A673 (cell line): Measurements from ENCODE around the gene UBXN11. TPM values are rescaled to one million over a fixed set of nuclear protein-coding genes. Genes with fewer than 3 reads are reported as not detected.

Experiments
- BruUV-seq: library from RNA; stranded (reverse); fragments of 400-500 nt; replicated peaks from 2 replicates; lab custom pipeline; 2021; lab: Mats Ljungman, UMichigan
- CTCF ChIA-PET: fragments of 300-600 bp; sonication (Branson Sonifier 250); formaldehyde crosslinking; loops from one replicate; lab custom pipeline; 2022; ENCODE audit warnings: antibody characterized with exemption; lab: Charles Lee
- POLR2A ChIA-PET: fragments of 300-600 bp; sonication (Branson Sonifier 250); formaldehyde crosslinking; loops from one replicate; lab custom pipeline; 2022; ENCODE audit warnings: antibody characterized with exemption; ENCODE audit not compliant: low non-redundant PET; lab: Charles Lee
- DNase-seq: peaks from one replicate; pipeline ENCODE4 v3.0.0-alpha.2; 2015; ENCODE audit warnings: low spot score
- H3K27ac ChIP-seq: fragments of 200-600 bp; sonication (generic); 2 replicates; pipeline ENCODE4 v1.5.1; 2016; ENCODE audit warnings: mixed run types, low read depth, mild to moderate bottlenecking, mixed read lengths, antibody characterized with exemption, low read length; ENCODE audit not compliant: poor library complexity, severe bottlenecking
- H3K27me3 ChIP-seq: fragments of 200-600 bp; sonication (generic); replicated peaks from 2 replicates; pipeline ENCODE4 v1.6.1; 2017; ENCODE audit warnings: mixed run types, low read depth, mild to moderate bottlenecking, mixed read lengths, antibody characterized with exemption, low read length; ENCODE audit not compliant: insufficient read depth, poor library complexity
- H3K36me3 ChIP-seq: fragments of 200-600 bp; sonication (generic); 2 replicates; pipeline ENCODE4 v1.6.1; 2016; ENCODE audit warnings: mixed run types, mild to moderate bottlenecking, mixed read lengths, antibody characterized with exemption, low read length; ENCODE audit not compliant: insufficient read depth, poor library complexity, severe bottlenecking
- H3K4me1 ChIP-seq: fragments of 200-600 bp; sonication (generic); 2 replicates; pipeline ENCODE4 v1.6.1; 2017; ENCODE audit warnings: mixed run types, mild to moderate bottlenecking, mixed read lengths, antibody characterized with exemption, low read length; ENCODE audit not compliant: insufficient read depth, poor library complexity, severe bottlenecking
- H3K4me3 ChIP-seq: fragments of 200-600 bp; sonication (generic); 2 replicates; pipeline ENCODE4 v1.5.1; 2016; ENCODE audit warnings: low read depth, mixed run types, mild to moderate bottlenecking, mixed read lengths, low read length; ENCODE audit not compliant: poor library complexity, severe bottlenecking
- H3K9me3 ChIP-seq: fragments of 200-600 bp; sonication (generic); 2 replicates; pipeline ENCODE4 v1.6.1; 2016; ENCODE audit warnings: mixed run types, low read depth, mild to moderate bottlenecking, mixed read lengths, antibody characterized with exemption, low read length; ENCODE audit not compliant: poor library complexity, severe bottlenecking
- EZH2 ChIP-seq: fragments of 200-600 bp; sonication (generic); IDR thresholded peaks from 2 replicates; pipeline ENCODE4 v1.6.1; 2017; ENCODE audit warnings: borderline replicate concordance, low read depth, mild to moderate bottlenecking, mixed read lengths, antibody characterized with exemption, low read length; ENCODE audit not compliant: poor library complexity, severe bottlenecking
- intact Hi-C: fragments of 100-400 bp; cut with micrococcal nuclease; formaldehyde crosslinking; loops from one replicate; pipeline ENCODE4 v1.10.0; 2022; ENCODE audit not compliant: unreplicated experiment
- total RNA-seq: library from RNA; stranded (reverse); gene quantifications from 2 replicates; pipeline ENCODE4 v1.2.3, GENCODE V29; 2021
- TF ChIP-seq, protein P1 (sequence below): fragments of 300-800, 200-600 bp; sonication (generic); conservative IDR thresholded peaks from 2 replicates; pipeline ENCODE4 v1.5.1; 2017; ENCODE audit warnings: low read depth, mild to moderate bottlenecking, antibody characterized with exemption, low read length, moderate library complexity, mixed read lengths

The UBXN11 gene
- total RNA-seq, 1 experiment from 2014 or later = 22.1 TPM

- Histone ChIP-seq H3K36me3 (no peaks in the 10 kb centered on the region), H3K27ac (no peak overlapping the region), H3K27me3 (no peaks in the 10 kb centered on the region), H3K4me1 (no peaks in the 10 kb centered on the region), H3K4me3 (no peak overlapping the region), H3K9me3 (no peaks in the 10 kb centered on the region)
- ChIA-PET CTCF (no interaction called here), POLR2A (no interaction called here)
- no peak for TF ChIP-seq EZH2
- TF ChIP-seq, protein P1, sequence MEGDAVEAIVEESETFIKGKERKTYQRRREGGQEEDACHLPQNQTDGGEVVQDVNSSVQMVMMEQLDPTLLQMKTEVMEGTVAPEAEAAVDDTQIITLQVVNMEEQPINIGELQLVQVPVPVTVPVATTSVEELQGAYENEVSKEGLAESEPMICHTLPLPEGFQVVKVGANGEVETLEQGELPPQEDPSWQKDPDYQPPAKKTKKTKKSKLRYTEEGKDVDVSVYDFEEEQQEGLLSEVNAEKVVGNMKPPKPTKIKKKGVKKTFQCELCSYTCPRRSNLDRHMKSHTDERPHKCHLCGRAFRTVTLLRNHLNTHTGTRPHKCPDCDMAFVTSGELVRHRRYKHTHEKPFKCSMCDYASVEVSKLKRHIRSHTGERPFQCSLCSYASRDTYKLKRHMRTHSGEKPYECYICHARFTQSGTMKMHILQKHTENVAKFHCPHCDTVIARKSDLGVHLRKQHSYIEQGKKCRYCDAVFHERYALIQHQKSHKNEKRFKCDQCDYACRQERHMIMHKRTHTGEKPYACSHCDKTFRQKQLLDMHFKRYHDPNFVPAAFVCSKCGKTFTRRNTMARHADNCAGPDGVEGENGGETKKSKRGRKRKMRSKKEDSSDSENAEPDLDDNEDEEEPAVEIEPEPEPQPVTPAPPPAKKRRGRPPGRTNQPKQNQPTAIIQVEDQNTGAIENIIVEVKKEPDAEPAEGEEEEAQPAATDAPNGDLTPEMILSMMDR = no peak
- no TSS peak for BruUV-seq
- no peak for DNase-seq
- intact Hi-C loops = no loop called here
Observed at GRCh38 chr1:26291939-26292338, 14.5 kb downstream of the UBXN11 start.

DNA sequence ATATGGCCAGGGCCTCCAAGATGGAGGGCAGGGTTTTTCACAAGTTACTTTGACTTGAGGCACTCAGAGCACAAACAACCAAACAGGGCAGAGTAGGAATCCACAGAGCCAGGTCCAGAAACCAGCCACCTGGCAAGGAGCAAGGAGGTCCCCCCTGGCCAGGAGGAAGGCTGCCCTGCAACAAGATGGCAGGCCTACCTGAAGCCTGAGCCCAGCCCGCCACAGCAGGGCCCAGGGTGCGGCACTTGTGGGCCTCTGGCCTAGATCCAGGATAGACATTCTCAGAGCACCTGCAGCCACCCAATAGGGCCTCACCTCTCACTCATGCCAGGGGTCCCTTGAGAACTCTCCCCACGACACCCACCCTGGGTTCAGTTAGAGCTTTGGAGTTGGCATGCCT lies 15.0 kb downstream of the UBXN11 start:
- H3K4me1 ChIP-seq = no peaks in the 10 kb centered on the region
- BruUV-seq = no TSS peak
- CTCF ChIA-PET = no interaction called here

DNA sequence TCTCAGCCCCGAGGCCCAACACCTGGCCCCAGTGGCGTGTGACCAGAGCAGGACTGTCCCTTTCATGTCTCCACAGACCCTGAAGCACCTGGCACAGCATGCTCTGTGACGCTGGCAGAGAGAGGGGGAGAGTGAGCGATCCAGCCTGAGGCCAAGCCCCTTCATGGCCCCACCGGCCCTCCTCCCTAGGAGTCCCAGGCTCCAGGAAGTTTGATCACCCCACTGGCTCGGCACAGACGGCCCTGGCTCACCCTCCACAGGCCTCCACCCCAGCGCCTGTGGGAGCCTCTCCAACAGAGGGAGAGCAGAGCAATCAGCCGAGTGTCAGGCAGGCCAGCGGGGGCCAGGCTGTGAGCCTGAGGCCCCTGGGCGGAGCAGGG lies 15.6 kb downstream of the UBXN11 start:
- H3K4me3 ChIP-seq = no peak overlapping the region
- intact Hi-C loops = no loop called here
- ChIA-PET POLR2A (no interaction called here), CTCF (no interaction called here)
- BruUV-seq = no TSS peak
- H3K9me3 ChIP-seq = no peaks in the 10 kb centered on the region
- no peak for DNase-seq
- TF ChIP-seq, protein P1 = no peak
- no peak for TF ChIP-seq EZH2
- H3K27ac ChIP-seq = no peak overlapping the region
- no peaks in the 10 kb centered on the region for H3K36me3 ChIP-seq
- no peaks in the 10 kb centered on the region for H3K4me1 ChIP-seq
- no peaks in the 10 kb centered on the region for H3K27me3 ChIP-seq

More for the DNA sequence above, 15.0 kb downstream of the UBXN11 start:
- POLR2A ChIA-PET = no interaction called here
- TF ChIP-seq, protein P1 = no peak
- TF ChIP-seq EZH2 = no peak
- no peak for DNase-seq
- Histone ChIP-seq H3K9me3 (no peaks in the 10 kb centered on the region), H3K4me3 (no peak overlapping the region), H3K27ac (no peak overlapping the region), H3K27me3 (no peaks in the 10 kb centered on the region), H3K36me3 (no peaks in the 10 kb centered on the region)
- intact Hi-C loops = no loop called here
